Heart right ventricle (tissue), 16 donors: Measurements from ENCODE around the gene NR2E3. TPM values are rescaled to one million over a fixed set of nuclear protein-coding genes. Genes with fewer than 3 reads are reported as not detected.

Source experiments
- ATAC-seq, 8 donors: fragments of 200-7000 bp; cut with Tn5 transposase; one replicate each; pipeline ENCODE4 v1.9.1; 2020; ENCODE audit warnings: mild to moderate bottlenecking in 8 of 8, moderate library complexity in 8 of 8, moderate number of reproducible peaks in 1 of 8
- DNase-seq, 2 donors: peaks; one replicate each; pipeline ENCODE4 v3.0.0-alpha.2; 2020
- H3K27ac ChIP-seq, 10 donors: fragments of 200-600 bp; sonication (generic) in 2 of 10; one replicate each; pipeline versions ENCODE4 v1.5.0 to v1.8.0; 2020 to 2022; ENCODE audit warnings: mild to moderate bottlenecking in 3 of 10
- H3K27me3 ChIP-seq, 7 donors: fragments of 200-600 bp; one replicate each; pipeline ENCODE4 v1.8.0; 2021 to 2022; ENCODE audit warnings: mild to moderate bottlenecking in 2 of 7
- H3K36me3 ChIP-seq, 9 donors: fragments of 200-600 bp; sonication (generic) in 1 of 9; one replicate each; pipeline versions ENCODE4 v1.5.0 to v1.8.0; 2020 to 2022; ENCODE audit warnings: mild to moderate bottlenecking in 2 of 9
- H3K4me1 ChIP-seq, 9 donors: fragments of 200-600 bp; sonication (generic) in 1 of 9; one replicate each; pipeline versions ENCODE4 v1.5.0 to v1.8.0; 2020 to 2022; ENCODE audit warnings: mild to moderate bottlenecking in 4 of 9
- H3K4me3 ChIP-seq, 10 donors: fragments of 200-600 bp; sonication (generic) in 2 of 10; one replicate each; pipeline versions ENCODE4 v1.5.0 to v1.8.0; 2020 to 2022; ENCODE audit warnings: mild to moderate bottlenecking in 7 of 10, moderate library complexity in 2 of 10
- H3K9me3 ChIP-seq, 11 donors: fragments of 200-600 bp in 10 of 11; sonication (generic) in 2 of 11; one replicate each; pipeline versions ENCODE4 v1.5.0 to v1.8.0; 2013 to 2022; ENCODE audit warnings: mild to moderate bottlenecking in 2 of 11, control low read depth in 1 of 11, moderate library complexity in 1 of 11
- WGBS, 2 donors: extraction: QIAGEN DNeasy Blood & Tissue Kit; methylation state at CpG; one replicate each; pipeline ENCODE4 v1.1.7; 2013; ENCODE audit warnings: inconsistent platforms in 1 of 2; 5-methylcytosine and 5-hydroxymethylcytosine counted together
- intact Hi-C, 10 donors: fragments of 100-400 bp; cut with DNase I; formaldehyde crosslinking; loops; one replicate each; pipeline versions ENCODE4 v1.11.1 to v1.14.2; 2022
- polyA plus RNA-seq, 2 donors: library from polyadenylated mRNA; stranded (reverse); fragments of 200-250 nt; gene quantifications; one replicate each; pipeline ENCODE4 v1.2.3, GENCODE V29; 2013
- total RNA-seq, 10 donors: library from RNA; stranded (reverse); fragmentation: NEBNext Ultra II Directional in 3 of 10; extraction: Animal tissue kit (Norgen Biotek cat#: 25700) in 3 of 10; gene quantifications; one replicate each; pipeline versions ENCODE4 v1.2.1 to v1.2.4, GENCODE V29; 2021 to 2023
- TF ChIP-seq, protein P1 (sequence below), 9 donors: fragments of 200-600 bp; sonication (generic) in 2 of 9; IDR thresholded peaks; one replicate each; pipeline versions ENCODE4 v1.5.0 to v1.8.0; 2021 to 2022; ENCODE audit warnings: antibody characterized with exemption in 9 of 9, mild to moderate bottlenecking in 5 of 9, moderate library complexity in 1 of 9
- donor health status: Arrhythmogenic right ventricular cardiomyopathy.
- donor health status: ischemic (EF 13 %, LVEDD 7.1; RV severe dilation, severe dysfunction).
- donor health status: healthy with polysubstance abuse.
- donor health status: DM: no; HTN: yes; CAD: no.
- donor health status: DM: no; HTN: no; CAD: no.
- donor health status: ischemic (EF 25% LVEDD 6.9; RV normal size, moderate dysfunction).
- donor health status: ischemic (EF 25% LVEDD 5.7; RV mildly dilated, moderate dysfunction).
- donor health status: healthy.
- donor health status: DM: yes; HTN: yes; CAD: no.
- donor health status: Ischemic cardiomyopathy.
- donor health status: ischemic (EF 35%, LVEDD 5.7; RV mildly dilated, moderate dysfunction).
- donor health status: nonischemic (EF 11% LVEDD 7.7; RV severe dilation, severe dysfunction).
- donor health status: DM: yes; HTN: yes; CAD: no.
- donor health status: PGD.
- donor health status: ischemic (EF 29% LVEDD 5.4; RV normal size, mild dysfunction).
- donor health status: nonischemic (EF 23%, LVEDD 6.1; RV moderate dilation, normal function).

Gene NR2E3
- total and polyA plus RNA-seq, 12 donors = 0.04 to 0.26 (median 0.13) TPM; not detected in 8

DNA sequence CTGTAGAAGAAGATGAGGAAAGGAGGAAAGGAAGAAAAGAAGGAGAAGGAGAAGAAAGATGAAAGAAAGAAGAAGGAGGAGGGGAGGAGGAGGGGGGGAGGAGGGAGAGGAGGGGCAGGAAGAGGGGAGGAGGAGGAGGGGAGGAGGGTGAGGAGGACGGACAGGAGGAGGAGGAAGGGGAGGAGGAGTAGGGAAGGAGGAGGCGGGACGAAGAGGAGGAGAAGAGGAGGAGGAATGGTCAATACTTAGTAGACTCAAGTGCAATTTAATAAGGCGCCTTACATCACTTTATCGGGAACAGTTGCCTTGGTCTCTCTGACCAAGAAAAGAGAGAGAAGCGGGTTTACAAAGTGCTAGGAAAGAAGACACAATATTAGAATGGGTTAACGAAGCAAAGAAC, 23.7 kb upstream of the NR2E3 start:
- Histone ChIP-seq H3K27ac (no peak overlapping the region), H3K36me3 (no peaks in the 10 kb centered on the region), H3K27me3 (no peaks in the 10 kb centered on the region), H3K4me1 (peaks cover 0 to 13% (median 0%) of the 10 kb centered on the region in 9 donors), H3K4me3 (no peak overlapping the region), H3K9me3 (no peaks in the 10 kb centered on the region)
- ATAC-seq (no peak), DNase-seq (no peak)
- intact Hi-C loops = loop anchor here in 1 of 10 donors (10.0 kb wide), 1 partner anchor 368 kb away; no protein-coding TSS in a partner anchor
- TF ChIP-seq, protein P1, sequence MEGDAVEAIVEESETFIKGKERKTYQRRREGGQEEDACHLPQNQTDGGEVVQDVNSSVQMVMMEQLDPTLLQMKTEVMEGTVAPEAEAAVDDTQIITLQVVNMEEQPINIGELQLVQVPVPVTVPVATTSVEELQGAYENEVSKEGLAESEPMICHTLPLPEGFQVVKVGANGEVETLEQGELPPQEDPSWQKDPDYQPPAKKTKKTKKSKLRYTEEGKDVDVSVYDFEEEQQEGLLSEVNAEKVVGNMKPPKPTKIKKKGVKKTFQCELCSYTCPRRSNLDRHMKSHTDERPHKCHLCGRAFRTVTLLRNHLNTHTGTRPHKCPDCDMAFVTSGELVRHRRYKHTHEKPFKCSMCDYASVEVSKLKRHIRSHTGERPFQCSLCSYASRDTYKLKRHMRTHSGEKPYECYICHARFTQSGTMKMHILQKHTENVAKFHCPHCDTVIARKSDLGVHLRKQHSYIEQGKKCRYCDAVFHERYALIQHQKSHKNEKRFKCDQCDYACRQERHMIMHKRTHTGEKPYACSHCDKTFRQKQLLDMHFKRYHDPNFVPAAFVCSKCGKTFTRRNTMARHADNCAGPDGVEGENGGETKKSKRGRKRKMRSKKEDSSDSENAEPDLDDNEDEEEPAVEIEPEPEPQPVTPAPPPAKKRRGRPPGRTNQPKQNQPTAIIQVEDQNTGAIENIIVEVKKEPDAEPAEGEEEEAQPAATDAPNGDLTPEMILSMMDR (IDR thresholded peaks at IDR 0.05) = no peak
- 81 to 82% methylated on average over 7 of the region's 7 CpGs for WGBS, 2 donors

DNA sequence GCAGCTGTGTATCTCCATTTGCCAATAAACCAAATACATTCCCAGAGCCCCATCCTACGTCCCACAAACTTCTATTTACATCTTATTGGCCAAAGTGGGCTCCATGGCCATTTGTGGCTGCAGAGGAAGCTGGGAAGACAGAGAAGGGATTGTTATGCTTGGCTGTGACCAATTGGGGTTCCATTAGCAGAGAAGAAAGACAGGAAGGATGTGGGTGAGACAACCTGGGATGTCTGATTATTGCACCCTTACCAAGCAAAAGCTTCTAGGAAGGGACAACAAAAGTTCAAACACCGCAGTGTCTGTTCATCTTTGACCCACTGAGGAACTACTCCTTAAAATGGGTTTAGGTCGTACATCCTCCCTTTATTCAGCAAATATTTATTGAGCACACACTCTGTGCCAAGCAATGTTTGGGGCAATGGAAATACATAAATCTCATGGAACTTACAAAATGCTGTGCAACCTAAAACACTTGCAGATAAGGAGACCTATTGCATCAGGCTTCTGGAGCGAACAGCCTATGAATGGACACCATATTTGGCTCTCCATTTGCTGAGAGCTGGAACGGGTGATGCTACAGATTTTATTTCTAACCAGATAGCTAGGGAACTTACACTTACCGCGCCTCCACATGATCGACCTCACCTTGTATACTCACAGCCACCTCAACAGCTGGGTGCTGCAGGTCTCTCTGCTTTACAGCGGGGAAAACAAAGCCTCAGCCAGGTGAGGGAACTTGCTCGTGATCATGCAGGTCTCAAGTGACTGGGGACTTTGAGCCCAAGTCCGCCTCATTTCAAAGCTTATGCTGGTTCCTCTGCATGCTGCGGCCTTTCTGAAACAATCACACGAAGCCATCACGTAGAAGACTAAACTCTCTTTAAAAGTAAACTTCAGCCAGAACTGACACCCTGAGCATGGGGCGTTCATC, 21.4 kb upstream of the NR2E3 start:
- no peak for ATAC-seq
- no peak for DNase-seq
- H3K4me3 ChIP-seq = no peak overlapping the region
- intact Hi-C loops = loop anchor here in 1 of 10 donors (10.0 kb wide), 1 partner anchor 366 kb away; no protein-coding TSS in a partner anchor
- peaks cover 0 to 9% (median 0%) of the 10 kb centered on the region in 9 donors for H3K4me1 ChIP-seq
- H3K9me3 ChIP-seq = no peaks in the 10 kb centered on the region
- no peaks in the 10 kb centered on the region for H3K27me3 ChIP-seq
- H3K27ac ChIP-seq = no peak overlapping the region
- 87 to 89% methylated on average over 15 of the region's 15 CpGs for WGBS, 2 donors
- H3K36me3 ChIP-seq = no peaks in the 10 kb centered on the region
- TF ChIP-seq, protein P1 (IDR thresholded peaks at IDR 0.05) = no peak

DNA sequence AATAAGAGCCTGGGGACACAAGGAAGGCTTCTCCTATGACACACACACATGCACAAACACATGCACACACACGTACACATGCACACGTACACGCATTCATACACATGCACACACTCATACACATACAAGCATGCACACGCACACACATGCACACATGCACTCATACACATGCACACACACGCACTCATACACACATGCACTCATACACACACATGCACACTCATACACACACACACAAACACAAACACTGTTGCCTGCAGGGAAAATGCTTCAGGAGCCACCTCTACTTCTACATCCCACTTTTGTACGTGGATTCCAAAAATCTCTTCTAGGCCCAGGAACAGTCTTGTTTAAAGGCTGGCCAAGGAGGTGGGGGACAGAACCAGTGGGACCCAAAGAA, 20.7 kb upstream of the NR2E3 start:
- WGBS, 2 donors = 84 to 94% methylated on average over 6 of the region's 6 CpGs
- intact Hi-C loops = loop anchor here in 1 of 10 donors (10.0 kb wide), 1 partner anchor 365 kb away; no protein-coding TSS in a partner anchor
- Histone ChIP-seq H3K36me3 (no peaks in the 10 kb centered on the region), H3K9me3 (no peaks in the 10 kb centered on the region), H3K27me3 (no peaks in the 10 kb centered on the region), H3K4me1 (peaks cover 0 to 9% (median 0%) of the 10 kb centered on the region in 9 donors), H3K4me3 (no peak overlapping the region), H3K27ac (no peak overlapping the region)
- ATAC-seq = peak in 2 of 8 donors; percentile 12 to 33
- TF ChIP-seq, protein P1 (IDR thresholded peaks at IDR 0.05) = no peak
- DNase-seq = no peak

DNA sequence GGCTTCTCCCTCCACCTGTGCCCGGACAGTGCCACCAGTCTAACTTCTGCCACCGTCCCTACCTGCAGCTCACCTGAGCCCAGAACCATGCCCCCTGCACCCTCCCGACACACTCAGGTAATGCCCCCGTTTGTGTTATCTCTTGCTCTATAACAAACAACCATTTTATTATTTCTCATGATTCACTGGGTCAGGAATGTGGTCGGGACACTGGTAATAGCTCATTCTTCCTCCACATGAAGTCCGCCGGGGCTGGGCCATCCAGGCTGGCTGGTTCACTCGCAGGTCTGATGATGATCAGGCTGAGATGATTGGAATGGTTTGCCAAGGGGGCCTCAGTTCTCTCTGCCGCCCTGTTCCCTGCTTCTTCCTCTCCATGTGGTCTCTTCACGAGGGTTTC, 20.3 kb upstream of the NR2E3 start:
- Histone ChIP-seq H3K4me1 (peaks cover 0 to 9% (median 0%) of the 10 kb centered on the region in 9 donors), H3K9me3 (no peaks in the 10 kb centered on the region), H3K27me3 (no peaks in the 10 kb centered on the region), H3K36me3 (no peaks in the 10 kb centered on the region), H3K27ac (no peak overlapping the region), H3K4me3 (no peak overlapping the region)
- intact Hi-C loops = no loop called here
- DNase-seq (no peak), ATAC-seq (no peak)
- WGBS, 2 donors = 76 to 86% methylated on average over 10 of the region's 10 CpGs
- TF ChIP-seq, protein P1 (IDR thresholded peaks at IDR 0.05) = no peak
